Mucosa of gallbladder (tissue), 1 donor: ENCODE results near the gene PITX3. TPM values are rescaled to one million over a fixed set of nuclear protein-coding genes. Genes with fewer than 3 reads are reported as not detected.

Experiments
- total RNA-seq: library from RNA; stranded (reverse); gene quantifications from one replicate; pipeline ENCODE4 v1.2.1, GENCODE V29; 2021
- donor health status: DM: no; HTN: no; CAD: no.

Gene PITX3
- total RNA-seq, 1 donor from 2014 or later = not detected

Other genes with a start within 250 kb of the PITX3 start
- gene ARMH3, start 185.3 kb downstream of the PITX3 start, total RNA-seq = 26.4 TPM
- gene HPS6, start 176.2 kb downstream of the PITX3 start, total RNA-seq = 22.8 TPM
- 77.8 TPM for gene LDB1, start 121.1 kb downstream of the PITX3 start, total RNA-seq
- 20.8 TPM for gene PPRC1, start 108.5 kb downstream of the PITX3 start, total RNA-seq
- gene NOLC1, start 89.1 kb downstream of the PITX3 start, total RNA-seq = 37.8 TPM
- not detected for gene ELOVL3, start 15.2 kb downstream of the PITX3 start, total RNA-seq
- gene GBF1, start 4.0 kb upstream of the PITX3 start, total RNA-seq = 52.8 TPM
- 42.2 TPM for gene NFKB2, start 154.2 kb upstream of the PITX3 start, total RNA-seq
- 106 TPM for gene PSD, start 177.3 kb upstream of the PITX3 start, total RNA-seq
- gene FBXL15, start 179.3 kb upstream of the PITX3 start, total RNA-seq = 29.3 TPM
- 63.2 TPM for gene CUEDC2, start 191.1 kb upstream of the PITX3 start, total RNA-seq
- gene C10orf95, start 210.0 kb upstream of the PITX3 start, total RNA-seq = 0.46 TPM